ENCODE data around the gene NCOA7. TPM values are rescaled to one million over a fixed set of nuclear protein-coding genes. Genes with fewer than 3 reads are reported as not detected.
A peak's percentile ranks its signal among the peaks of the same experiment; 100 is the strongest.

The NCOA7 gene
- total and polyA plus RNA-seq, 11 donors: 3.8 to 23.1 (median 8.2) TPM

DNA sequence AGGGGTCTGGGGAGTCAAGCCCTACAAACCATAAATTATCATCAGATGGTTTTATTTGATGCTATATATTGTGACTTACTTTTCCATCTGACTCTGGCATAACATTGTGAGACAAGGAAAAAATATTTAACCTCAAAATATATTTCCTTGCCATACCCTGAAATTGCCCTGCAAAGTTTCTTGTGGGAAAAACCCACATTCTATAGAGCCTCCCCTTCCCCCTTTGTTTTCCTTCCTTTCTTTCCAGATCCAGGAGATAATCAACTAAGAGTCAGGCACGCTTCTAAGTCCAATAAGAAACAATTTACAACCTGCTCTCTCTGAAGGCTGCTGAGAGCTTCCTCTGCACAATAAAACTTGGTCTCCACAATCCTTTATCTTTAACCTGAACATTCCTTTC, 148.3 kb downstream of the NCOA7 start:
- Histone ChIP-seq H3K4me1 (peaks cover 0 to 19% (median under 1%) of the 10 kb centered on the region in 12 donors), H3K9me3 (peaks cover 0 to 3% (median 0%) of the 10 kb centered on the region in 12 donors), H3K27ac (no peak overlapping the region), H3K27me3 (no peaks in the 10 kb centered on the region), H3K36me3 (no peaks in the 10 kb centered on the region), H3K4me3 (no peak overlapping the region)
- DNase-seq (no peak), ATAC-seq (no peak)
- TF ChIP-seq, protein P1, sequence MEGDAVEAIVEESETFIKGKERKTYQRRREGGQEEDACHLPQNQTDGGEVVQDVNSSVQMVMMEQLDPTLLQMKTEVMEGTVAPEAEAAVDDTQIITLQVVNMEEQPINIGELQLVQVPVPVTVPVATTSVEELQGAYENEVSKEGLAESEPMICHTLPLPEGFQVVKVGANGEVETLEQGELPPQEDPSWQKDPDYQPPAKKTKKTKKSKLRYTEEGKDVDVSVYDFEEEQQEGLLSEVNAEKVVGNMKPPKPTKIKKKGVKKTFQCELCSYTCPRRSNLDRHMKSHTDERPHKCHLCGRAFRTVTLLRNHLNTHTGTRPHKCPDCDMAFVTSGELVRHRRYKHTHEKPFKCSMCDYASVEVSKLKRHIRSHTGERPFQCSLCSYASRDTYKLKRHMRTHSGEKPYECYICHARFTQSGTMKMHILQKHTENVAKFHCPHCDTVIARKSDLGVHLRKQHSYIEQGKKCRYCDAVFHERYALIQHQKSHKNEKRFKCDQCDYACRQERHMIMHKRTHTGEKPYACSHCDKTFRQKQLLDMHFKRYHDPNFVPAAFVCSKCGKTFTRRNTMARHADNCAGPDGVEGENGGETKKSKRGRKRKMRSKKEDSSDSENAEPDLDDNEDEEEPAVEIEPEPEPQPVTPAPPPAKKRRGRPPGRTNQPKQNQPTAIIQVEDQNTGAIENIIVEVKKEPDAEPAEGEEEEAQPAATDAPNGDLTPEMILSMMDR (IDR thresholded peaks at IDR 0.05): no peak
- TF ChIP-seq POLR2A (IDR thresholded peaks at IDR 0.05): no peak
- 63 to 85% (median 76%) methylated on average over 1 of the region's 1 CpG for WGBS, 4 donors
- intact Hi-C loops (cut with DNase I): no loop called here

DNA sequence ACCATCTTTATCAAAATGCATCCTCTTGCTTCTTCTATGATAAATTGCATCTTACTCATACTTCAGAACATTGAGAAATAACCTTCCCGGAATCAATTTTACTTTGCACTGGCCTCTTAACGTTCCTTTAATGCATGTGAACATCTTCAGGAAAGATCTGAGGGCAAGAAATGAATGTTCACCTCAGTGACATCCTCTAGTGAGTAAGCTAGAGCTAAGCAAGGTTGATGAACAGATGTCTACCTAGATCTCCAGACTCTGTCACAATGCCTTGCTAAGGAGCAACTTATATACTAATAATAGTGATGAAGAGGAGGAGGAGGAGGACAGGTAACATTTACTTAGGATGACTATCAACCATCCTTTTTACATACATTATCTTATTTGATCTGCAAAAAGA, 149.0 kb downstream of the NCOA7 start:
- Histone ChIP-seq H3K36me3 (no peaks in the 10 kb centered on the region), H3K27me3 (no peaks in the 10 kb centered on the region), H3K9me3 (peaks cover 0 to 3% (median 0%) of the 10 kb centered on the region in 12 donors), H3K4me3 (no peak overlapping the region), H3K27ac (no peak overlapping the region), H3K4me1 (peaks cover 0 to 25% (median 8%) of the 10 kb centered on the region in 12 donors)
- no peak for DNase-seq
- ATAC-seq: no peak
- intact Hi-C loops (cut with DNase I): no loop called here
- 84 to 91% (median 88%) methylated on average over 2 of the region's 2 CpGs for WGBS, 4 donors
- TF ChIP-seq POLR2A (IDR thresholded peaks at IDR 0.05): no peak
- TF ChIP-seq, protein P1 (IDR thresholded peaks at IDR 0.05): no peak

DNA sequence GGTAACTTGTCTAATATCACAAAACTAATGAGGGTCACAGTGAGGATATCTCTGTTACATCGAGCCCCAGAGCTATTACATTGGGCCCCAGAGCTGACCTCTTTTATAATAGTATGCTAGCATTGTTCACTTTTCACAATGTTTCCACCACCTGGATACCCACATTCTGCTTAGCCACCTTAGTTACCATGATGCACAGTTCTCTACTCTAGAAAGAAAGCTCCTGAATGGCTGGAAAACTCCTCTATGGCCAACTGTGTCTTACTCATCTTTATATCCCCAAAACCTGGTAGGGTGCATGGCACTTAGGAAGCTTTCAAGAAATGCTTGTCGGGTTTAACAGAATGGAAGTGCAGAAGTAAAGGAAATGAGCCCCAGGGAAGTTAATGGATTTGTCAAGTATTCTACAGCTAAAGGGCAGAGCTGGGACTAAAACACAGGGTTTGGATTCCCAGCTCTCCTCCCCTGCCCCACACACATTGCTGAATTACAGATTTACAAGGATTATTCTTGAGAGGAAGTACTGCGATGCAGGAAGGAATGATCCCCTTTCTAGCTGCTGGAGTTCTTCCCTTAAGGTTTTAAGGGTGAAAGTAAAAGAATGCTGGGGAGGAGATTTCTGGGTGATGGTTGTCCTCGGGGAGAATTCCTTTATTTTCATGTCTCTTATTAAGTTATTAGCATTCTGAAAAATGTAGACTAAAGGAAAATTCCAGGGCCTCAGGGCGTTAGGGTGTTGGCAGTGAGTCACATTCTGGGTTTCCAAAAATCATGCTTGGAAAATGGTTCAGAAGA, 149.7 kb downstream of the NCOA7 start:
- DNase-seq (no peak), ATAC-seq (no peak)
- Histone ChIP-seq H3K36me3 (no peaks in the 10 kb centered on the region), H3K4me1 (peaks cover 0 to 31% (median 11%) of the 10 kb centered on the region in 12 donors), H3K27me3 (no peaks in the 10 kb centered on the region), H3K9me3 (peaks cover 0 to 3% (median 0%) of the 10 kb centered on the region in 12 donors), H3K27ac (peak overlapping the region in 1 of 12 donors; percentile 38), H3K4me3 (no peak overlapping the region)
- intact Hi-C loops (cut with DNase I): no loop called here
- TF ChIP-seq, protein P1 (IDR thresholded peaks at IDR 0.05): no peak
- no peak for TF ChIP-seq POLR2A (IDR thresholded peaks at IDR 0.05)
- WGBS, 4 donors: 68 to 74% (median 70%) methylated on average over 5 of the region's 5 CpGs

DNA sequence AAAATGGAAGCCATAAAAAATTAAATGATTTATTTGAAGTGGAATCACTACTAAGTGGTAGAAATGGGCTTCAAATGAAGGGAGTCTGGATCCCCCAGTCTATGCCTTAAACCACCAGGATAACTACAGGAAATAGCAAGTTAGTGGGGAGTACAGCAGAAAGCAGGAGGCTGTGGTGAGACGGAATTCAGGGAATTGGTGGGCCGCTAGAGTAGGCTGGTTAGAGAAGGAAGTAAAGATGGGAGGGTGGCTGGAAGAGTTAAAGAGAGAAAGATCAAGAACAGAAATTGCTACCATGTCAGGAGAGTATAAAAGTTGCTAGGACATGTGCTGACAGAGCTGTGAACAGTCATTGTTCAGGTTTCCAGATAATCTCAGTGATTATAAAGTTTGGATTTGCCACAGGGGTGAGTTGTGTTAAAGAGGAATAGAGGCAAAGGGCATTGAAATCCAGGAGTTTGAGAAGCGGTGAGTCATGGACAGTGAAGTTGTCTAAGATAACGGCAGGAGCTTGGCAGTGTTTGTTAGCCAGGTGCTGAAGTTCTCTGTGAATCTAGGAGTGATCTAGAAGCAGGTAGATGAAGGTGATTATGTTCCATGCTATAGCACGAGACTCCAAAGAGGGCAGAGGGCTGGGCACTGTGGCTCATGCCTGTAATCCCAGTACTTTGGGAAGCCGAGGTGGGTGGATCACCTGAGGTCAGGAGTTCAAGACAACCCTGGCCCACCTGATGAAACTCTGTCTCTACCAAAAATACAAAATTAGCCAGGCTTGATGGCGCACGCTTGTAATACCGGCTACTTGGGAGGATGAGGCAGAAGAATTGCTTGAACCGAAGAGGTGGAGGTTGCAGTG, 152.1 kb downstream of the NCOA7 start:
- Histone ChIP-seq H3K4me1 (peaks cover 0 to 50% (median 17%) of the 10 kb centered on the region in 12 donors), H3K9me3 (no peaks in the 10 kb centered on the region), H3K27ac (no peak overlapping the region), H3K27me3 (no peaks in the 10 kb centered on the region), H3K4me3 (no peak overlapping the region), H3K36me3 (no peaks in the 10 kb centered on the region)
- ATAC-seq: no peak
- no peak for TF ChIP-seq POLR2A (IDR thresholded peaks at IDR 0.05)
- TF ChIP-seq, protein P1 (IDR thresholded peaks at IDR 0.05): no peak
- no peak for DNase-seq
- intact Hi-C loops (cut with DNase I): no loop called here
- 91 to 94% (median 92%) methylated on average over 10 of the region's 10 CpGs for WGBS, 4 donors

Data from heart left ventricle (tissue), 16 donors.